ENCODE results near the gene GNE. TPM values are rescaled to one million over a fixed set of nuclear protein-coding genes. Genes with fewer than 3 reads are reported as not detected.
A peak's percentile ranks its signal among the peaks of the same experiment; 100 is the strongest.

The GNE gene
- total RNA-seq, 4 donors from 2014 or later = 28.5 to 42.1 (median 35.4) TPM

DNA sequence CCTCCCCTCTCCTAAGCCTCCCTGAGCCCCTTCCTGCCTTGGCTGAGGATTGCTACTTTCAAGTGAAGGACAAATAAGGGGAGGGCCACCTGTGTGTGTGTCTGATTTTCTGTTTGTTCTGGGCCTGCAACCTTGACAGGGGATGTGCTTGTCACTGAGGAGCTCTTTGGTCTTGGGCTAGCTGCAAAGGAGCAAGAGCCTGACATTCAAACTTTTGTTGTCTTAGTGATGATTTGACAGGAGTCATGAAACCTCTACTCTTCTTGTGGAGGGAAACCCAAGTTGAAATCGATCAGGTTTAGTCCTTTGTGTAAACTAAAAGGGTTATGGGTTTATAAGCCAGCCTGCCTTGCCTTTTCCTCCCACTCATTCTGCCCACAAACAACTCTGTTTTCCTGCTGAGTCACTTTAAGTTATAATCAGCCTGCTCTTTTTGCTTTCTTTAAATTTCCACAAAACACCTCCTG, 50.7 kb downstream of the GNE start:
- TF ChIP-seq, protein P1, sequence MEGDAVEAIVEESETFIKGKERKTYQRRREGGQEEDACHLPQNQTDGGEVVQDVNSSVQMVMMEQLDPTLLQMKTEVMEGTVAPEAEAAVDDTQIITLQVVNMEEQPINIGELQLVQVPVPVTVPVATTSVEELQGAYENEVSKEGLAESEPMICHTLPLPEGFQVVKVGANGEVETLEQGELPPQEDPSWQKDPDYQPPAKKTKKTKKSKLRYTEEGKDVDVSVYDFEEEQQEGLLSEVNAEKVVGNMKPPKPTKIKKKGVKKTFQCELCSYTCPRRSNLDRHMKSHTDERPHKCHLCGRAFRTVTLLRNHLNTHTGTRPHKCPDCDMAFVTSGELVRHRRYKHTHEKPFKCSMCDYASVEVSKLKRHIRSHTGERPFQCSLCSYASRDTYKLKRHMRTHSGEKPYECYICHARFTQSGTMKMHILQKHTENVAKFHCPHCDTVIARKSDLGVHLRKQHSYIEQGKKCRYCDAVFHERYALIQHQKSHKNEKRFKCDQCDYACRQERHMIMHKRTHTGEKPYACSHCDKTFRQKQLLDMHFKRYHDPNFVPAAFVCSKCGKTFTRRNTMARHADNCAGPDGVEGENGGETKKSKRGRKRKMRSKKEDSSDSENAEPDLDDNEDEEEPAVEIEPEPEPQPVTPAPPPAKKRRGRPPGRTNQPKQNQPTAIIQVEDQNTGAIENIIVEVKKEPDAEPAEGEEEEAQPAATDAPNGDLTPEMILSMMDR (IDR thresholded peaks at IDR 0.05) = no peak
- DNase-seq (ENCODE audit: low spot score) (no peak), ATAC-seq (ENCODE audit: low FRiP score) (no peak)

DNA sequence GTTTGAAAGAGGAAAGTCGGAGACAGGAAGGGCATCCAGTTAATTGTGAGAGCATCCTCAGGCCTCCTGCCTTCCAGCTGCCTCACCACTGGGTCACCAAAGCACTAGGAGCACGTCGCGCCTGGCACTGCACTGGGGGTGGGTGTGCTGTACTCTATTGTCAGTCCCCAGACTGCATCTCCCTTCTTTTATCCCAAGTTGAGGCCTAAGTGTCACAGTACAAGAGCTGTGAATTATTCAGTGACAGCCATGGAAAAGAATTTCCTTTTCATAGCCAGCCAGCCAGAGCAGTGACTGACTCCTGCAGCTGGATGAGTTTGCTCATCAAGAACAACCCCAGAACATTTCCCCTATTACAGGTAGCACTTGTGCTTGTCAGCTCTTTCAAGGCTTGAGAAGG, 51.2 kb downstream of the GNE start:
- ATAC-seq (ENCODE audit: low FRiP score) (peak; percentile 30), DNase-seq (ENCODE audit: low spot score) (no peak)
- TF ChIP-seq, protein P1 (IDR thresholded peaks at IDR 0.05) = no peak

DNA sequence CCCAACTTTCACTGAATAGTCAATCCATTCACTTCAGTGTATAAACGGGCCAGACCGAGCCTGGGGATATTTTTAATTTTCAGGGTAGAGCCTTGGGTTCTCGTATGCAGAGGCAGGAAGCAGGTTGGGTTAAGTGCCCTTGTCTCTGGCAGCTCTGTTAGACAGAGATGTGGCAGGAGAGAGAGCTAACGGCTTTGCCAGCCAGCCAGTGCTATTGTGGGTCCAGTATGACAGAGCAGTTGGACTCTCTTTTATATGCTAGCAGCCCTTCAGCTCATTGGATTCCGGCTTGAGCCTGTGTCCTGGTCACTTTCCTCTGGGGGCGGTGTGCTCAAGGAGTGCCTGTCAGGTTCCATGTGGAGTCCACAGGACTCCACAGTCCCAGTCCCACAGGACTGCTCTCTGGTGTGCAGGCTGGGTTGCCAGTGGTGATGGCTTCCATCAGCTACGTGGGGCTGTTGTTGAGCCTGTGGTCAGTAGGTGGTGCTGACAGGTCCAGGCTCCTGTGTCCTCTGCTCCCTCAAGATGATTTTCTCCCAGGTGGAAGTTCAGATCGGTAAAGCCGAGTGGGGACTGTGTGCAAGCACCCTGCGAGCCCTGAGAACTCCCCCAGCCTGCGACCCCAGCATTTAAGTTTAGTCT, 53.2 kb downstream of the GNE start:
- TF ChIP-seq, protein P1 (IDR thresholded peaks at IDR 0.05) = no peak
- ATAC-seq (ENCODE audit: low FRiP score) (no peak), DNase-seq (ENCODE audit: low spot score) (no peak)

DNA sequence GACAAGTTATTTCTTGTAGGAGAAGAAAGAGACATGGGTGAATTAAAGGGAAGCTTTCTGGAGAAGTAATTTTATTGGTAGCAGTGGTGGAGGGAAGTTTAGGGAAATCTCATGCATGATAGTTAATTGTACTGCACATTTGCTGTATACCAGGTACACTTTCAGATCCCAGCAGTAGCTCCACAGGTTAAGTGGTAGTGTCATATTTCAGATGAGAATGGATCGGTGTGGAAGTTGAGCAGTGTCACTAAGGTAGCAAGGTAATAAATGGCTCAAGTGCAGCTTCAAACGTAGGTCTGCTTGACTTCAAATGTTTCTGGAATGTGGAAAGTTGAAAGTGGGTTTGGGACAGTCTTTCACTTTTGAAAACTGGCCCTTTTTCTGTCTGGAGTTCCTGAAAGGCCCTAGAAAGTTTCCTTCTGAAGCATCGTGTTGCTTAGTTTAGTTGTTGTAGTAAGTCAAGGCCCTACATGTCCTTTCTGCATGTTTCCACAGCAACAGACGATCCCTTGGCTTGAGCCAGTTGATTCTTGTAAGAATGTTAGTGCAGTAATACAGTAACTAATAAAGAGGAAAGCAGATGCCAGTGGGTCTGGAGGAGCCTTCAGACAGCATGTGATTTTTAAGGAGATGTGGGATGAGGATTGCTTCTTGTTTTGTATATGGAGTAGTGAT, 63.8 kb downstream of the GNE start:
- TF ChIP-seq, protein P1 (IDR thresholded peaks at IDR 0.05) = no peak
- ATAC-seq (ENCODE audit: low FRiP score) = no peak

DNA sequence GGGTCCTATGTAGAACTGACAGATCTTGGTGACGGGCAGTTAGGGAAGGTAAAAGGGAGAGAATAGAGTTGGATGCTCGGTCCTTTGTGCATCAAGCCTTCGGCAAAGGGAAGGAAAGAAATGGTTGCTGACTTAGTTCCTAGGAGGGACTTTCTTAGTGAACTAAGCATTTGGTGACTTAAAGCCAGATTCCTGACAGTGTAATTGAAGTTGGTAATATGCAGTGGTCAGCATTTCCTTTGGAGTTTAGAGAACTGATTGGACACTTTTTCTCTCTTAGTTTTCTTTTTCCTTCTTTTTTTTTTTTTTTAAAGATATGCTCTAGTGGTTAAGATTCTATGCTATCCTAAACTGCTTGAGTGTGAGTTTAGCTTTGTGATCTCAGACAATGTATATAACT, 65.2 kb downstream of the GNE start:
- DNase-seq (ENCODE audit: low spot score) = no peak
- no peak for ATAC-seq (ENCODE audit: low FRiP score)
- TF ChIP-seq, protein P1 (IDR thresholded peaks at IDR 0.05) = no peak

More for the DNA sequence above, 63.8 kb downstream of the GNE start:
- no peak for DNase-seq (ENCODE audit: low spot score)

DNA sequence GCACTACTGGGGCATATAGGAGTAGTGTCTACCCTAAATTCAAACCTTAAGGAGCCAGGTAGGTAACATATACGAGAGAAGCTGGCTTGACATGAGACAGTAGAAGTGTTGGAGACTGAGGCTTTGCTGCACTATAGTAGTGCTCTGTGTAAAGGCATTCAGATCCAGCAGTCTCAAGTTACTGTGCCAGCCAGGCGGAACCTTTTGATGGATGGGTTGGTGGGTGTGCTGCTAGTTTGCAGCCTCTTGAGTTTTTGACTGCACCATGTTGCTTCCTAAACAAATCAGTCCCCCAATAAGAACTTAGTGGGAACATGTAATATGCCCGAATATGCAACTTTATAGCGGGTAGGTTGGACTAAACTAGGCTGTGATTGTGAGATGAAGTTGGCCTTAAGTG, 66.1 kb downstream of the GNE start:
- DNase-seq (ENCODE audit: low spot score) (no peak), ATAC-seq (ENCODE audit: low FRiP score) (no peak)
- TF ChIP-seq, protein P1 (IDR thresholded peaks at IDR 0.05) = no peak

DNA sequence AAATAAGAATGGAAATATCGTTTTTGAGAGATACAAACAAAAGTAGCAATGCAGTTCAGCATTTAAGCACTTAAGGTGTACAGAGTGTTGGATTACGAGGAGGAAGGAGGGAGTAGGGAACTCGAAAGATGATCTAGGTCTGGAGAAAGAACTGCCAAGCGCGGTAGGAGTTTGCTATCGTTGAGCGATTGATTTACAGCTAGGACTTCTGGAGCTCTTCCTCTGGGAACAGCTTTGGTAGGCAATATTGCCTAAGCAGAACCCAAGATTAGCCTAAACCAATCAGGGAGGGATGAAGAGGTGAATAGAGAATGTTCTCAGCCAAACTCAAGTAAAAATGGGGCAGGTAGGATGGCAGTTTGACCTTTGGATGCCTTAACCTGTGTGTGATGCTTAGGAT, 66.6 kb downstream of the GNE start:
- ATAC-seq (ENCODE audit: low FRiP score) (no peak), DNase-seq (ENCODE audit: low spot score) (no peak)
- TF ChIP-seq, protein P1 (IDR thresholded peaks at IDR 0.05) = no peak
